HG03432 (cell line): ENCODE data around the gene GPR183.
A peak's percentile ranks its signal among the peaks of the same experiment; 100 is the strongest.

ENCODE experiments used
- ATAC-seq: cut with Tn5 transposase; IDR thresholded peaks from one replicate; pipeline ENCODE4 v1.9.1; 2021; ENCODE audit warnings: mild to moderate bottlenecking, moderate library complexity; ENCODE audit not compliant: unreplicated experiment

GPR183 gene

GRCh38 chr13:99296398-99296797 is 10.8 kb downstream of the GPR183 start:
- peak; percentile 61 for ATAC-seq

DNA sequence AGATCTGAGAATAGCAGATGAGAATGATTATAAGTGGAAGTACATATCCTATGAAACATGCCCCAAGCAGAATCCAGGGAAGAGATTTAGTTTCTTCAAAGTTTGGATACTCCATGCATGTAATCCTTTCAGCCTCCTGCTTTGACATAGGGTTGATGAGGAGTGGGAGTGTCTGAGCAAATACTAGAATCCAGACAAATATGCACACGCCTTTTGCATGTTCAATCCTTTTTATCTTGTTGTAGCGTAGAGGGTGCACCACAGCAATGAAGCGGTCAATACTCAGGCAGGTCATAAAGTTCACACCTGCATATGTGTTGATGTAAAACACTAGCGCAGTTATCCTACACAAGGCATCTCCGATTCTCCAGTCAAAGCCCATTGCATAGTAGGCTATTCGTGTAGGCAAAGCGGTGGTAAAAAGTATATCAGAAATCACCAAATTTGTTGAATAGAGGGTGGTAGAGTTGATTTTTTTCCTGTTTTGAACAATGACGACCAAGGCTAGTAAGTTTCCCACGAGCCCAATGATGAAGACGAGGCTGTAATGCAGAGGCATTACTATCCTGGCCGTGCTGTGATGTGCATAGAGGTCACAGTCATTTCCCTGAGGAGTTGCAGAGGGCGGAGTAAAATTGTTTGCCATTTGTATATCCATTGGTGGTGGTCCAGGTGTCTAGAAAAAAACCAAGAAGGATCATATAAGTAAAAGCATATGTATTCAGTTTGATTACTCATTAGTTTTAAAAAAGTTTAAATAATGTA is 11.5 kb downstream of the GPR183 start:
- no peak for ATAC-seq

GRCh38 chr13:99294958-99295357 is 12.2 kb downstream of the GPR183 start:
- ATAC-seq = no peak

DNA sequence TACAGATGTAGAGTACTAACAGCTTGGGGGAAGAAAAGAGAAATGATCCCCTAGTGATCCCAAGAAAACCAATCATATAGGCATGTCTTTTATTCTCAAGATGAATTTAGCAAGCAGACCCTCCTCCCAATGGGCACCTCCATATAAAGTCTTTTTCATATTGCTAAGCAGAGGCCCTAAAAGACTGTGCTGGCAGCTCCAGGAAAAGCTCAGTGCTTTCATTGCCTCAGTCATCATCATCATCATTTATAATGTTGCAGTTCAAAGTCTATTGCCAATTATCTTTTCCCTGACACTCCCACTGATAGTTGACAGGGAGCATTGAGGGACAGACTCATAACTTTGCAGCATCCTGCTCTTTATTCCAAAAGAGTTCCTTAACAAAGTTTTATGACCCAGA is 13.0 kb downstream of the GPR183 start:
- ATAC-seq = no peak

- no peak for ATAC-seq
These were observed 14.0 kb downstream of the GPR183 start for GRCh38 chr13:99293178-99293577.

GRCh38 chr13:99290894-99291293 is 16.3 kb downstream of the GPR183 start:
- ATAC-seq = no peak

GRCh38 chr13:99289674-99290337 is 17.4 kb downstream of the GPR183 start:
- no peak for ATAC-seq

DNA sequence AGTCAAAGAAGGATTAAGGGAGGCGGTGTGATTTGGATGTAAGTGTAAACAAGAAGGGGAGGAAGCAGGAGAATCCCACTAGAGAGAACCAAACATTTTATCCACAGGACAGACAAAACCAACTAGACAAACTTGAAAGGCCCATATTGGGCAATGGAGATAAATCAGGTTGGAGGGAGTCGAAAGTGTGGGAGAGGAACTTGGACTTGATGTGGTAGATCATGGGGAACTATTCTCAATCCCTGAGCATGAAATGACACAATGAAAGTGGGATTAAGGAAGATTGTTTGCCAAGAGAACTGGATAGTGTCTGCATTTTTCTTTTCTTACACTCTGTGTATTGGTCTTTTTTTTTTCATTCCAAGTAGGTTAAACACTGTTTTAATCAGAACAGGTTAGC is 17.9 kb downstream of the GPR183 start:
- ATAC-seq = no peak

DNA sequence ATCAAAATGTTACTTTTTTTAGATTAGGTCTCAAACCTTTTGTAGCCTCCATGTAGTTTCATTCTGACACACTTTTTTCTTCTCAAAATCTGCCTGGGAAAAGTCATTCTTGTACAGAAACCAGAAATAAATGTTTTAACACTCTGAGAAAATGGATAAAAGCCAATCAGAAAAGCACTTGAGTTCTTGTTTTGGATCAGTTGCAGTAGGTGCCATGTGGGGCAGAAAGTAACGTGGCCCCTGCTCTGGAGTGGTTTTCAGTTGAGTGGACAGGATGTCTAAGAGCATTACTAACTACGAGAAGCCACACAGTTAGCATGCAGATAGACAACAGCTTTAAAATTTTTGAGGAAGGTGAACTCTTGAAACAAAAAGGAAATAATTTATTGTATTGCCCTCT is 19.1 kb downstream of the GPR183 start:
- ATAC-seq = peak; percentile 93

DNA sequence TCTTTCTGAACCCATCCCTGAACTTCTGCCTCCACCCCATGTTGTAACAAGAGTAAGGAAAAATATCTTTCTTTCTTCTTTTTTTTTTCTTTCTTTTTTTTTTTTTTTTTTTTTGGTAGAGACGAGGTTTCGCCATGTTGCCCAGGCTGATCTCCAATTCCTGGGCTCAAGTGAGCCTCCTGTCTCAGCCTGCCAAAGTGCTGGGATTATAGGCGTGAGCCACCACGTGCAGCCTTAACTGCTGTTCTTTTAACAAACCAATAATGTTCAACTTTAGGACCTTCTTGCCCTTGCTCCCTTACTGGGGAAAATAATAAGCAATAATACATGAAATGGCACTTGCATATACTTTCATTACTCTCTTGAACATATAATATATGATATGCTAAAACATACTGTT is 19.6 kb downstream of the GPR183 start:
- ATAC-seq = no peak

DNA sequence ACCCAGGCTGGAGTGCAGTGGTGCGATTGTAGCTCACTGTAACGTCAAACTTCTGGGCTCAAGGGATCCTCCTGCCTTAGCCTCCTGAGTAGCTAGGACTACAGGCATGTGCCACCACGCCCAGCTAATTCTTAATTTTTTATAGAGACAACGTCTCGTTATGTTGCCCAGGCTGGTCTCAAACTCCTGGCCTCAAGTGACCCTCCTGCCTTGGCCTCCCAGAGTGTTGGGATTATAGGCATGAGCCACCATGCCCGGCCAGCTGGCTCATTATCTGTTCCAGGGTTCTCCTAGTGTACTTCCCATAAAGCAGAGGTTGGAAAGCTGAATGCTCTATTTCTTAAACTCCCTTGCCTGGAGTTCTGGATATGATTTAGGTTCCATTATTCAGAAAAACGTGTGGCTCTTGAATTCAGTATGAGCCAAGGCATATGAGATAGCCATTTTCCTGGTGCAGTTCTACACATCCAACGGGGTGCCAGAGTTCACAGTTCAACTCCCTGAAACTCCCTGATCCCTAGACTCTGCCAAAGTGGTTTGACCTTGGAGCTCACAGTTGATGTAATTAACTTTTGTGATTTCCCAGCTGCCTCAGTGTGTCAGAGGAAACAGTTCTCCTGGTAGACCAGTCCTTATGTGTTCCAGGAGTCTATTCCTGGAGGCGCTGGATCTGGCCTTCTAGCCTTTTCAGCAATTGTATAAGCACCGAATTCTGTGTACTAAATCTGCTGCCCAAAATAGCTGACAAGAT is 21.6 kb downstream of the GPR183 start:
- no peak for ATAC-seq

DNA sequence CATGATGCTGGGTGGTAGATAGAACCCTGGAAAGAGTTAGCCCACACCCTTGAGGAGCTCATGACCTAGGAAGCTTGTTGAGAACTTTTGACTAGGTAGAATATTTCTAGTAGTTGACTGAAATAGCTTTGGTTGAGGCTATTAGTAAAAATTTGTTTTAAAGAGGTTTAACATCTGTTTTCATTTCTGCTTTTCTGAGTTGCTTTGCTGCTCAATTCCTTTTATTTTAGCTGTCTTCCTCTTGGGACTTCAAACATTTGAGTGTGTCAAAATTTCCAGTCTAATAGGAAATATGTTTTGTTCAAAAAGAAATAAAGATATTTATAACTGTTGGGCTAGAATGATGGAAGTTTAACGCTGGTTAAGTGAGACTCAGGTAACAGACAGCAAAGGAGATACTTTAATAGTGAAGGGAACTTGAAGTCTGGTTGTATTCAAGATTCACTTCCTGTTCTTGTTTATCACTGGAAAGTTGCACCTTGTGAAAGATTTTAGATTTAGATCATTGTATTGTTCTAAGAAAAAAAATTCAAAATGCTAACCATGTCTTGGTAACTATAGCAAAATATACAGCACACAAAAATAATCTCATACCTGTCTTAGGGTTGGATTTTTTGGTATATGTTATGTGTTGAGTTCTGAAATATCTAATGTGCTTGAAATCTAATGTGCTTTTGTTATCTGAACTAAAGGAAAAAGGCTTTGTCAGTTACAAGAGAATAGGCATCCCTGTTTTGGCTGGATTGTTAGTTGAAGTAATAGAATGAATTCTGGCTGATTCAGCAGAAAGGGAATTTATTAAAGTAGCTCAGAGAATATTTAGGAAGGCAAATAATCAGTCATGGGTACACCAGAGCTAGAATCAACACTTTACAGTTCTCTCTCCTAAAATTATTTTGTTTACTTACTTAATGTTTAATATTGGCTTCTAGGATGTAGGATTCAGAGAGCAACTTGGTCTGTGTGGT is 24.7 kb downstream of the GPR183 start:
- ATAC-seq = peak; percentile 74

DNA sequence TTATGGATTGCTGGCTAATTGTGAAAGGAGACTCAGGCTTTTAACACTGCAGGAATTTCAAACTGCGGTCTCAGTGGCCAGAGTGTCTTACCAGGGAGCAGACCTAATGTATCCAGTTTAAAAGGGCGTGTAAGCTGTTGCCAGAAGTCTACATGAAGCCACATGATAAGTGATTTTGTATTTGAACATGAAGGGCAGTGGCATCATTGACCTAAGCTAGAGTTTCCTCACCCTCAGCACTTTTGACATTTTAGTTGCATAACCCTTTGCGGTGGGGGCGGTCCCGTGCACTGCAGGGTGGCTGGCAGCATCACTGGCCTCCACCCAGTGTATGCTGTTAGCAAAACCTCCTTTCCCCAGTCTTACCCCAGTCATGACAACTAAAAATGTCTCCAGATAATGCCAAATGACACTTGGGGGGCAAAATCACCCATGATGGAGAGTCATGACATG is 25.4 kb downstream of the GPR183 start:
- ATAC-seq = peak; percentile 82

GRCh38 chr13:99280166-99280565 is 27.0 kb downstream of the GPR183 start:
- ATAC-seq = no peak

DNA sequence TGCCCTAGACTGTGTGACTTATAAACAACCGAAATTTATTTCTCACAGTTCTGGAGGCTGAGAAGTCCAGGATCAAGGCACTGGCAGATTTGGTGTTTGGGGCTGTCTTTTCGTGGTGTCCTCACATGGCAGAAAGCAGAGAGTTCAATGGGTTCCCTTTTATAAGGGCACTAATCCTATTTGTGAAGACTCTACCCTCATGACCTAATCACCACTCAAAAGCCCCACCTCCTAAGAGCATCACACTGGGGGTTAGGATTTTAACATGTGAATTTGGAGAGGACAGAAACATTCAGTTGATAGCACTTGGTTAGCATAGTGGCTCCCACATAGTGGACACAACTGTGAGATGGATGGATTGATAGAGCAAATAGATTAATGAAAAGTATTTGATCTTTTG is 27.6 kb downstream of the GPR183 start:
- ATAC-seq = no peak

- no peak for ATAC-seq
These were observed 28.4 kb downstream of the GPR183 start for GRCh38 chr13:99278843-99279242.

DNA sequence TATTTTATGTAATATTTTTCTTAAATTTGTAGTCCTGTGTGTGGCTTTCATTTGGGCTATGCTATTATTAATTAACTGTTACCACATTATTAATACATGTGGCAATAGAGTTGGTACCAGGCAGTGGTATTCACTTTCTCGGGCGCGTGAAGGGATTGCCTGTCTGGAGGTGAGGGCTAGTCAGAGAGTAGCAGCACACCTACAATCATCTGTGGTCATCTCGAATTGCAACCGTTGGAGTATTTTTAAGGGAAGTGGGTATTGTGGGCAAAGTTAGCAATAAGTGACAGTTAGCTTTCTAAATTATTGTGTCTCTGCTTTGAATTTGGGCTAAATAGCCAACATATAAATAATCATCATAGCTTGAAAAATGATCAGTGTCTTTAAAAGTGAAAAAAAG is 29.0 kb downstream of the GPR183 start:
- no peak for ATAC-seq

- ATAC-seq = no peak
These were observed 29.6 kb downstream of the GPR183 start for GRCh38 chr13:99277629-99278028.

DNA sequence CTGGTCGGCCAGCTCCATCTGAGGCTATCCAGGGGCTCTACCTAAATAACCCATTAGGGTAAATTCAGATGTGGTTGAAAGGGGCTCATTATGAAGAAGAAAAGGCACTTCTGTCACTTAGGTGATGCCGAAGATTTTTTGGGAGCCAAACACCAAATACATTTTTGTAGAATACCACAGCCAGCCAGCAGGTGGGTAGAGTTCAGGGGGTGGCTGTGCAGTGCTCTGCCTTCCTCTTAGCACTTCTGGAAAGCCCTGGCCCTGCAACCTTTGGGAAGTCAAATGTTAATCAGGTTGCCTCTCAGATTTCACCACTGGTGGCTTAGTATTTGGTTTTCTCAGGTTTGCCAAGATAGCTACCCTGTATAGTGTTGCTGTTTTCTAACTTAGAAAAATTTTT is 30.5 kb downstream of the GPR183 start:
- ATAC-seq = no peak

GRCh38 chr13:99275093-99275469 is 32.1 kb downstream of the GPR183 start:
- ATAC-seq = peak; percentile 52

GRCh38 chr13:99273128-99273527 is 34.1 kb downstream of the GPR183 start:
- ATAC-seq = no peak
